ENCODE data around the gene ITK.
"Not testable (repeated sequence)": the region's sequence is repeated elsewhere in the genome, so short reads cannot be mapped to it uniquely, and the experiment has no call there.

Gene ITK

DNA sequence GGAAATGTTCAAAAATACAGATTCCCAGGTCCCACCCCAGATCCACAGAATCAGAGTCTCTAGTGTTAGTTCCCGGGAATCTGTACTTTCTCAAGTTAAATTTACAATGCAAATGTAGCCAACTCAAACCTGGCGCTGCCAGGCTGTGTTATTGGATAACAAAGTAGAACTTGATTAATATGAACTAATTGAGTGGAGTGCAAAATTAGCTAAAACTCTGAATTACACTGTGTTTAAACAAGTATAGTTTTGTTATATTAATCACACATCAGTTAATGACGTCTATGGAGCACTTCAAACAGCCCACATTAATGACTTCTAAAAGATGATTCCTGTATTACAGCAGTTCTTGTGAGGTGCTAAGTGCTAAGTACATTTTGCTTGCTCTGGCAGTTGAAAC lies 52.9 kb downstream of the ITK start:
- in situ Hi-C loops (cut with MboI; ENCODE audit: low sequenced_read_pairs, unreplicated experiment): no loop called here
- TF ChIP-seq, protein P1, sequence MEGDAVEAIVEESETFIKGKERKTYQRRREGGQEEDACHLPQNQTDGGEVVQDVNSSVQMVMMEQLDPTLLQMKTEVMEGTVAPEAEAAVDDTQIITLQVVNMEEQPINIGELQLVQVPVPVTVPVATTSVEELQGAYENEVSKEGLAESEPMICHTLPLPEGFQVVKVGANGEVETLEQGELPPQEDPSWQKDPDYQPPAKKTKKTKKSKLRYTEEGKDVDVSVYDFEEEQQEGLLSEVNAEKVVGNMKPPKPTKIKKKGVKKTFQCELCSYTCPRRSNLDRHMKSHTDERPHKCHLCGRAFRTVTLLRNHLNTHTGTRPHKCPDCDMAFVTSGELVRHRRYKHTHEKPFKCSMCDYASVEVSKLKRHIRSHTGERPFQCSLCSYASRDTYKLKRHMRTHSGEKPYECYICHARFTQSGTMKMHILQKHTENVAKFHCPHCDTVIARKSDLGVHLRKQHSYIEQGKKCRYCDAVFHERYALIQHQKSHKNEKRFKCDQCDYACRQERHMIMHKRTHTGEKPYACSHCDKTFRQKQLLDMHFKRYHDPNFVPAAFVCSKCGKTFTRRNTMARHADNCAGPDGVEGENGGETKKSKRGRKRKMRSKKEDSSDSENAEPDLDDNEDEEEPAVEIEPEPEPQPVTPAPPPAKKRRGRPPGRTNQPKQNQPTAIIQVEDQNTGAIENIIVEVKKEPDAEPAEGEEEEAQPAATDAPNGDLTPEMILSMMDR (IDR thresholded peaks at IDR 0.05; ENCODE audit: borderline replicate concordance, control extremely low read depth, extremely low read depth, insufficient read depth, missing control alignments): no peak
- DNase-seq (ENCODE audit: low spot score): no peak

DNA sequence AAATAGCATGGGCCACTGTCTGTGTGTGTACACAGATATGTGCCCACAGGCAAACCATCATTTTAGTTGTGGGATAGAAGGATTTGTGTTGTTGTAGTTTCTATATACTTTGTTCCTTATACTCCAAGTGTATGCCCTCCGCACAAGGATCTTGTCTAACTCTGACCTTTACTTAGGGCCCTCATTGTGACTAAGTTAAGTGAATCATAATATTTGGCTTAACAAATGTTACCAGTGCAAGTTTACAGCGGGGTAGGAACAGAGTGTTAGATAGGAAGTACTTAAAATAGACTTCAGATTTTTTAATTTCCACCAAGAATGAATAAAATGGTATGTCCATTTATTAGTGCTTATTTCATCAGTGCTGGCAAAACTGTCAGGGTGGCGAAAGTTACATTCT lies 55.8 kb downstream of the ITK start:
- DNase-seq (ENCODE audit: low spot score): no peak
- TF ChIP-seq, protein P1 (IDR thresholded peaks at IDR 0.05; ENCODE audit: borderline replicate concordance, control extremely low read depth, extremely low read depth, insufficient read depth, missing control alignments): no peak
- in situ Hi-C loops (cut with MboI; ENCODE audit: low sequenced_read_pairs, unreplicated experiment): no loop called here

DNA sequence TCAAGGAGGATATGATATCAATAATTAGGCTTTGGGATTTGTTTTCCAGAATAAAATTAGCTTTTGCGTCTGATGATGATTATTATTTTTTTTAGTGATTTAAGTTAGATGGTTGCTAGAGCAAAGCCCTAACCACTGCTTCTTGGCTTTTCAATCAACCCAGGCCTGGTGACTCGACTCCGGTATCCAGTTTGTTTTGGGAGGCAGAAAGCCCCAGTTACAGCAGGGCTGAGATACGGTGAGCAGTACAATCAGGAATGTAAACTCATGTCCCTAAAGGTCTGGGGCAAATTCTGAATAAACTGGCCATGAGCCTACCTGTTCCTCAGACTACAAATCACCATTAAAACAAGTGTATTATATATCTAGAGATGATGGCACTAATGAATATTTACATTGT lies 60.8 kb downstream of the ITK start:
- in situ Hi-C loops (cut with MboI; ENCODE audit: low sequenced_read_pairs, unreplicated experiment): loop anchor here (10.0 kb wide), 1 partner anchor 97 kb away; the partner anchor contains the start of gene MED7

DNA sequence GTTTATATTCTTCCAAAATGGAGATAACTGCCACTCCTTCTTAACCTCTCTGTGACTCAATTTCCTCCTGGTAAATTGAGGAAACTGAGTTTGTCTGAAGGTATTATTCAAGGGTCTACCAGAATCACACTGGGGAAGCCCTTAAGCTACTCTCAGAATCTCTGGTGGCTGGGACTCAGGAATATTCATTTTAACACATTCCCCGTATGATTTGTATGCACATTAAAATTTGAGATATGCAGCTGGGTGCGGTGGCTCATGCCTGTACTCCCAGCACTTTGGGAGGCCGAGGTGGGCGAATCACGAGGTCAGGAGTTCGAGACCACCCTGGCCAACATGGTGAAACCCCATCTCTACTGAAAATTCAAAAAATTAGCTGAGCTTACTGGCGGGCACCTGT lies 64.1 kb downstream of the ITK start:
- not testable (repeated sequence) for DNase-seq (ENCODE audit: low spot score)
- in situ Hi-C loops (cut with MboI; ENCODE audit: low sequenced_read_pairs, unreplicated experiment): loop anchor here (10.0 kb wide), 1 partner anchor 100 kb away; the partner anchor contains the start of gene MED7

More for the DNA sequence above, 60.8 kb downstream of the ITK start:
- TF ChIP-seq, protein P1 (IDR thresholded peaks at IDR 0.05; ENCODE audit: borderline replicate concordance, control extremely low read depth, extremely low read depth, insufficient read depth, missing control alignments): no peak
- no peak for DNase-seq (ENCODE audit: low spot score)

DNA sequence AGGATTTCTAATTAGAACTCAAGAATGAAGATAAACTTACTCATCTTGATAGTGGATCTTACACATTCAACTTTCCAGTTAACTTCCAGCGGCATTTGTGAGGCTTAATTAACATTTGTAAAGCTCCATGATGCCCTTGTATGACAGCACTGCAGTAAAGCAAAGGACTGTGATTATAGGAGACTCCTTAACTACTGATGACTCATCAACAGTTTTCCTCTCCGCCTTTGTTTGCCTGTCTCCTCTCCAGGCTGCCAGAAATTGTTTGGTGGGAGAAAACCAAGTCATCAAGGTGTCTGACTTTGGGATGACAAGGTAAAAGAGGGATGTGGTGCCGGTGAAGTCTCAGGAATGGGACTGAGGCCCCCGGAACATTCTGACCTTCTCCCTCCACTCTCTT lies 64.8 kb downstream of the ITK start:
- in situ Hi-C loops (cut with MboI; ENCODE audit: low sequenced_read_pairs, unreplicated experiment): loop anchor here (10.0 kb wide), 1 partner anchor 101 kb away; the partner anchor contains the start of gene MED7
- TF ChIP-seq, protein P1 (IDR thresholded peaks at IDR 0.05; ENCODE audit: borderline replicate concordance, control extremely low read depth, extremely low read depth, insufficient read depth, missing control alignments): no peak
- DNase-seq (ENCODE audit: low spot score): no peak

DNA sequence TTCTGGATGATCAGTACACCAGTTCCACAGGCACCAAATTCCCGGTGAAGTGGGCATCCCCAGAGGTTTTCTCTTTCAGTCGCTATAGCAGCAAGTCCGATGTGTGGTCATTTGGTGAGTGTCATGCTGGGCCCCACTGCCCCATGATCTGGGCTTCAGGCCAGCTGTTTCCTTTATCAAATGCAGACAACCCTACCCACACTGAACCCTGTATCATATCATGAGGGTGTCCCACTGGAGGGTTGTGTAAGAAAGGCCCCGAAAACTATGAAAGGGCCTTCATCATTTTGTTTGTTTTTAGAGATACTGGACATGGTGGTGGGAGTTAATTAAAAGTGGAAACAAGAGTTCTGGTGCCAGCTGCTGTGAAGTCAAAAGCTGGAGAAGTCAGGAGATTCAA lies 65.2 kb downstream of the ITK start:
- TF ChIP-seq, protein P1 (IDR thresholded peaks at IDR 0.05; ENCODE audit: borderline replicate concordance, control extremely low read depth, extremely low read depth, insufficient read depth, missing control alignments): no peak
- in situ Hi-C loops (cut with MboI; ENCODE audit: low sequenced_read_pairs, unreplicated experiment): loop anchor here (10.0 kb wide), 1 partner anchor 101 kb away; the partner anchor contains the start of gene MED7
- DNase-seq (ENCODE audit: low spot score): no peak

DNA sequence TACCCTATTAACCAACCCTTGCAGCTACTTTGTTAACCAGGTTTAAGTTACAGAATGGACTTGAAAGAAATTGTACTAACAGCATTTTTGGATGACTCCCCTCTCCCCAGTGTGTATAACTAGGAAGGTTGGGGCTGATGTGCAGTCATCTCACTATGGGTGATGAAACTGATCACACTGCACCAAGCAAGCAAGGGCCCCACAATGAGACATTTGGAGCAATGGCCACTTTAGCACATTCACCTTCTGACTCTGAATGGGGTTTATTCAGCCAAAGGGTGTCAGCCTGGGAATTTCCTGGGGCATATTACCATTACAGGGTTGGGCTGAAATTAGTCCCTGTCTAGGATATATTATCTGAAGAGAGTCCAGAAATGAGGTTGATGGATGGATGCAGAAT lies 66.6 kb downstream of the ITK start:
- TF ChIP-seq, protein P1 (IDR thresholded peaks at IDR 0.05; ENCODE audit: borderline replicate concordance, control extremely low read depth, extremely low read depth, insufficient read depth, missing control alignments): no peak
- no peak for DNase-seq (ENCODE audit: low spot score)
- in situ Hi-C loops (cut with MboI; ENCODE audit: low sequenced_read_pairs, unreplicated experiment): loop anchor here (10.0 kb wide), 1 partner anchor 102 kb away; the partner anchor contains the start of gene MED7
